SH-SY5Y (cell line): ENCODE data around the gene LCMT2.
A peak's percentile ranks its signal among the peaks of the same experiment; 100 is the strongest.

ENCODE experiments used
- GATA2 ChIP-seq: IDR thresholded peaks from 2 replicates; pipeline ENCODE4 v1.6.1; 2011; ENCODE audit warnings: mild to moderate bottlenecking, low read depth, low read length
- GATA3 ChIP-seq: IDR thresholded peaks from 2 replicates; pipeline ENCODE4 v1.6.1; 2011; ENCODE audit warnings: low read depth, mild to moderate bottlenecking, low read length, moderate library complexity

LCMT2 gene, protein sequence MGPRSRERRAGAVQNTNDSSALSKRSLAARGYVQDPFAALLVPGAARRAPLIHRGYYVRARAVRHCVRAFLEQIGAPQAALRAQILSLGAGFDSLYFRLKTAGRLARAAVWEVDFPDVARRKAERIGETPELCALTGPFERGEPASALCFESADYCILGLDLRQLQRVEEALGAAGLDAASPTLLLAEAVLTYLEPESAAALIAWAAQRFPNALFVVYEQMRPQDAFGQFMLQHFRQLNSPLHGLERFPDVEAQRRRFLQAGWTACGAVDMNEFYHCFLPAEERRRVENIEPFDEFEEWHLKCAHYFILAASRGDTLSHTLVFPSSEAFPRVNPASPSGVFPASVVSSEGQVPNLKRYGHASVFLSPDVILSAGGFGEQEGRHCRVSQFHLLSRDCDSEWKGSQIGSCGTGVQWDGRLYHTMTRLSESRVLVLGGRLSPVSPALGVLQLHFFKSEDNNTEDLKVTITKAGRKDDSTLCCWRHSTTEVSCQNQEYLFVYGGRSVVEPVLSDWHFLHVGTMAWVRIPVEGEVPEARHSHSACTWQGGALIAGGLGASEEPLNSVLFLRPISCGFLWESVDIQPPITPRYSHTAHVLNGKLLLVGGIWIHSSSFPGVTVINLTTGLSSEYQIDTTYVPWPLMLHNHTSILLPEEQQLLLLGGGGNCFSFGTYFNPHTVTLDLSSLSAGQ

DNA sequence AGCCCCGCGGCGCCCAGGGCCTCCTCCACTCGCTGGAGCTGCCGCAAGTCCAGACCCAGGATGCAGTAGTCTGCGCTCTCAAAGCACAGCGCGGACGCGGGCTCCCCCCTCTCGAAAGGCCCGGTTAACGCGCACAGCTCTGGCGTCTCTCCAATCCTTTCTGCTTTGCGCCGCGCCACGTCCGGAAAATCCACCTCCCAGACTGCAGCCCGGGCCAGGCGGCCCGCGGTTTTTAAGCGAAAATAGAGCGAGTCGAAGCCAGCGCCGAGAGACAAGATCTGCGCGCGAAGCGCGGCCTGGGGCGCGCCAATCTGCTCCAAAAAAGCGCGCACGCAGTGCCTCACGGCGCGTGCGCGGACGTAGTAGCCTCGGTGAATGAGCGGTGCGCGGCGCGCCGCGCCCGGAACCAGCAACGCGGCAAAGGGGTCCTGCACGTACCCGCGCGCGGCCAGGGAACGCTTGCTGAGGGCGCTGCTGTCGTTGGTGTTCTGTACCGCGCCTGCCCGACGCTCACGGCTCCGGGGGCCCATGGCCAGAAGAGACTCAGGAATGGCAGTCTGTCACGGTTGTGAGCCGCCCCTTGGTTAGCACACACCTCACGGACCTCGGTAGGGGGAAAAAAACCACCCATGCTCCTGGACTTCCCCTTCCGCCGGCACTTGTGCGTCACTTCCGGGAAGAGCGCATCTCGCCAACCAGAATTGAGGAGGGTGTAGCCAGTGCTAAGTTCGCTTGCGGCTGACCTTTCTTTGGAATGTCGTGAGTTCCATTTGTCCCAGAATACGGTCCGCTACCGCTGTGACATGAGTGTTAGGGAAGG lies at the start of gene LCMT2:
LCMT2 (minus strand) TSS at position 614 of the 820 bp plus-strand sequence; CDS start at position 530, 84 bp downstream.
- no peak for TF ChIP-seq GATA3
- TF ChIP-seq GATA2, result peak; percentile 82

DNA sequence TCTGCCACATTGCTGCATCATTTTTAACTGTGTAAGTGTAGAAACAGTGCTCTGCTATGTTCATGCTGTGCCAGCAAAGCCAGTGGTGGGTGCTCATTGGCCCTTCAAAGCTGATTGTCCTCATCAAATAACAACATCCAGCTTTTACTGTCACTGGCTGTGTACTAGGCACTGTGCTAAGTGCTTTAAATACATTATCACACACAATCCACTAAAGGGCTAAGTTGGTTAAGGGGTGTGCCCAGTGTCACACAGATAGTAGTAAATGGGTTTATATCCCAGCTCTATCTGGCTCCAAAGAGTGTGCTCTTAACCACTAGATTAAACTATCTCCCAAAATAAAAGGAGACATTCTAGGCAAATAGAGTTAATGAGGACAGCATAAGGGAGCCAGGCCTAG lies 48.2 kb upstream of the LCMT2 start:
- no peak for TF ChIP-seq GATA2
- TF ChIP-seq GATA3, result no peak

DNA sequence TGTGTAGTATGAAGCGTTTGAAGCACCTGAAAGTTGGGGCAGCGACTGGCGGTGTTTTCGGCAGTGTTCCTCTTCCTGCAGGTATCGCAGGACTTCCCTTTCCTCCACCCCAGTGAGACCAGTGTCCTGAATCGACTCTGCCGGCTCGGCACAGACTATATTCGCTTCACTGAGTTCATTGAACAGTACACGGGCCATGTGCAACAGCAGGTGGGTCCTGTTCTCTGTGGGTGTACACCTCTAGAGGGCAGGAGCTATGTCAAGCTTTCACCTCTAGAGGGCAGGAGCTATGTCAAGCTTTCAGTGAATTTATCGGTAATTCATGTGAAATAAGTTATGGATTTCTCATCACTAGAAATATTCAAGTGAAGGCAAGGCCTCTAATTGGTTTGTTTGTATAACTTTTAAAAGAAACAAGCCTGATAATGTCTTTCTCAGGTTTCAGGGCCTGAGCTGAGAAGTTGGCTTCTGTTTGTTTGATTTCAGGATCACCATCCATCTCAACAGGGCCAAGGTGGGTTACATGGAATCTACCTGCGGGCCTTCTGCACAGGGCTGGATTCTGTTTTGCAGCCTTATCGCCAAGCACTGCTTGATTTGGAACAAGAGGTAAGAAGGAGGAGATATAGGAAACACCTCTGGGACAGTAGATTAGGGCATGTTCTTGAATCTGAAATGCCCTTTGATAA lies 45.8 kb upstream of the LCMT2 start:
- TF ChIP-seq GATA2, result no peak
- no peak for TF ChIP-seq GATA3

DNA sequence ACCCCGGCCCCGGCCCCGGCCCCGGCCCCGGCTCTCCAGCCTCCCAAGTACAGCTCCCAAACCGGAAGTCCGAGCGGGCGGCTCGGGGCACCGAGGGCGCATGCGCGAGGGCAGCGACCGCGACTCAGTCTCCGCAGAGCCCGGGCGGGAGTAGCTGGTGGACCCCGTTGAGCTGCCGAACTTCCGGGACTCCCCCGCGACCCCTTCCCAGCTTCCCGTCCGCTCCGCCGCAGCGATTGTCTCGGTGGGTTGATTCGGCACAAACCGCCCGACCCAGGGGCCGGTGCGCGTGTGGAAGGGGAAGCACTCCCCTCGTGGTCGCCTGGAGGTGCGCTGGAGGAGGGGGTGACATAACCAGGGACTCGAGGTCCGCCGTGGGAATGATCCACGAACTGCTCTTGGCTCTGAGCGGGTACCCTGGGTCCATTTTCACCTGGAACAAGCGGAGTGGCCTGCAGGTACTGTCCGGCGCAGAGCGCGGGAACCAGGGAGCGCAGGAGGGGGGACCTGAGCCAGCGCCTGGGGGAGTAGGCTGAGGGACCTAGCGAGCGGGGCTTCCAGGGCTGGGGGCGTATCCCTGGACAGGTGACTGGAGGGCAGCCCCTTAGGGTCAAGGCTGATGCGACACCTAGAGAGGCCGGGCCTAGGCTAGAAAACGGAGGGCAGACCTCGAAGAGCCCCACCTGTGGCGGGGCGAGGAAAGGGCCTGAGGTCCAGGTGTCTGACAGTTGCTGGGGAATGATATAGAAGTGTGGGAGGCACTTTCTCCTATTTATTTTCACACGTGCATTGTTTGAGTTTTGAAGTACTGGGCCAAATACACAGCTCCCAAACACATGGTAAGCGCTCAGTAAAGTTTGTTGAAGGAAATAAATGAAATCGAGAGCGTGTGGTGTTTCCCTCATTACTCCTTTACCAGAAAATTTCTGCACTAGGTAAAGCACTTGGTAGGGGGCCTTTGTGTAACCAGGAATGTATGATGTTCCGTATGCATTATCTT lies 40.9 kb upstream of the LCMT2 start, which contains the start of the genes TUBGCP4 and ZSCAN29:
TUBGCP4 (plus strand) TSS at position 127 of the 1,000 bp plus-strand sequence; CDS start at position 381, 254 bp downstream.
ZSCAN29 (minus strand) TSS at position 69 of the 1,000 bp plus-strand sequence. CDS start 1,130 bp downstream, outside the sequence.
- TF ChIP-seq GATA2 (no peak), GATA3 (no peak)

DNA sequence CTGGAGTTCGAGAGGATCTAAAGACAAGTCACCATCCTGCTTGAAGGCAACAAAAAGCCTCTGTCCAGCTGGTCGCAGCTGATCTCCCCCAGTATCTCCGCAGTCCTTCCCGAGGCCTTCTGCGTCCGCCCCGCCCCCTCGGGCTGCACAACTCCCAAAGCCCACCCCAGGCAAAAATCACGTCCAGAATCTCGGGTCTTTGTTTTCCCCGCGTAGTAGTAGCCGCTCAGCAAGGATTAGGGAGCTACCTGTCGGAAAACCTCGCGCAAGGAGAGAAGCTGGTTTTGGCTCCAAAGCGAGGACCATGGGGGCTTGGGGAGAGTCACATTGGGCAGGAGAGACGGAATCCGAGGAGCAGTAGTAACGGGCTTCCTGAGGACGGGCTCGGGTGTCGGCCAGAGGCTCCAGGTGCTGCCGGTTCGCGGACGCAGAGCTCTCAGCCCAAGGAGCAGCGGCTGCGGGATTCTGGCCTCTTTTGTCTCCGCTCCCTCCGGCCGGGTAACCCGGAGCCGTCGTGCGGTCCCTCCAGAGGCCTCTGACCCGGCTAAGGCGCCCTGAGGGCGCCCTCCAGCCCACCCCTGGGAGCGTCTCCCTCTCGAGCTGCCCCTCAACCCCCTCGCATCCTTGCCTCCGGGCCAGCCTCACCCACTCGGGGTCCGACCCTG lies 40.1 kb upstream of the LCMT2 start:
- TF ChIP-seq GATA3, result no peak
- TF ChIP-seq GATA2, result no peak

DNA sequence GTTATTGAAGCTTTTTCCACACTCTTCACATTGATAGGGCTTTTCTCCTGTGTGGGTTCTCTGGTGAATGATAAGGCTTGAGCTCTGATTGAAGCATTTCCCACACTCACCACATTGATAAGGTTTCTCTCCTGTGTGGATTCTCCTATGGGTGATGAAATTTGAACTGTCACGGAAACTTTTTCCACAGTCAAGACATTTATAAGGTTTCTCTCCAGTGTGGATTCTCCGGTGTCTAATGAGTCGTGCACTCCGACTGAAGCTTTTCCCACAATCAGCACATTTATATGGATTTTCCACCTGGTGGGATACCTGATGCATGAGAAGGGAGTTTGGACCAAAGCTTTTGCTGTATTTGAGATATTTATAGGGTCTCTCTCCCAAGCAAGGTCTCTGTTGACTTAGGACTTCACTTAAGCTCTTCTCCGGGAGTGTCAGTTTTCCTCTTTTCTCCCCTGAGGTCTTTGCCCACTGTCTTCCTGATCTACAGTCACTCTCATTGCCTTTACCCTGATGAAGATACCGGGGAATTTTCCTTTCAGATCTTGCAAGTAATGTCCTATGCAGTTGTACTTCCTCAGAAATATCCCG lies 31.0 kb upstream of the LCMT2 start:
- TF ChIP-seq GATA2, result no peak
- TF ChIP-seq GATA3, result no peak

DNA sequence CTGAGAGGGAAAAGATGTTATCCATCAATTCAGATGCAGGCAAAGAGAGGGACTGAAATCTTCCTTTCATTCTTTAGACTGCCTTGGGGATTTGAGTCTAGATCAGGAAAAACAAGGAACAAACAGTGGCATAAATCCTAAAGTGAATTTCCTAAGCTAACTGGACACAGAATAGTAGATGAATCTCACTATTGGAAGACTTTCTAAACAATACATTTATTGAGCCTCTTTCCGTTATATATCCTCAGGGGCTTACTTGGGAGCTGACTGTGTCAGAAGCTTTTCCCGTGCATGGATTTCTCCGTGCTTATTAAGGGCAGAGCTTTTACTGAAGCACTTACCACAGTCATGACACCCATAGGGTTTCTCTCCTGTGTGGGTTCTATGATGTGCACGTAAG lies 30.4 kb upstream of the LCMT2 start:
- TF ChIP-seq GATA2 (no peak), GATA3 (no peak)

DNA sequence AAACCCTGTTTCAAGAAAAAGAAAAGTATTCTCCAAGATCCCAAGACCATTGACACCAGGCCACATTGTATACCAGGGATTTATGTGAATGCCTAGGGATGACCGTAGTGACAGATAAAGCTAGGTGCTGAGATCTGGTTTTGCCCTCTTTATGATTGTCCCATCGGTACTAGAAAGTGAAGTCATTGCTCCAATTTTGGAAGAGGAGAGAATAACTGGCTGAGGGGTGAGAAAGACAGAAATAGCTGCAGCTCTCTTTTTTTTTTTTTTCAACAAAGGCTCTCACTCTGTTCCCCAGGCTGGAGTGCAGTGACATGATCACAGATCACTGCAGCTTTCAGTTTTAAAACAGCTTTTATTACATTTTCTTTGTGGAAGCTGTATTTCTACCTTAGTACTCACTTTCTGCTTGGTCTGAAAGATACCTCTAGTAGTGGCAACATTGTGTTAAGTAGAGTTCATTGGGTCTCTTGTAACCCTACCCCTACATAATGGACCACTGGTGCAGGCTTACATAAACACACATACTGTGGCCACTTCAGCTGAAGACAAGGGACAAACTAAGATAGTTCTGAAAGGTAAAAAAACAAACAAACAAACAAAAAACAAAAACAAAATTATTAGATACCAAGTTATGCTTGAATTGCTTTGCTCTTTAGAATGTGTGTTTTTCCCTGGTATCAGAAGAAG lies 22.5 kb upstream of the LCMT2 start:
- TF ChIP-seq GATA2 (no peak), GATA3 (no peak)

DNA sequence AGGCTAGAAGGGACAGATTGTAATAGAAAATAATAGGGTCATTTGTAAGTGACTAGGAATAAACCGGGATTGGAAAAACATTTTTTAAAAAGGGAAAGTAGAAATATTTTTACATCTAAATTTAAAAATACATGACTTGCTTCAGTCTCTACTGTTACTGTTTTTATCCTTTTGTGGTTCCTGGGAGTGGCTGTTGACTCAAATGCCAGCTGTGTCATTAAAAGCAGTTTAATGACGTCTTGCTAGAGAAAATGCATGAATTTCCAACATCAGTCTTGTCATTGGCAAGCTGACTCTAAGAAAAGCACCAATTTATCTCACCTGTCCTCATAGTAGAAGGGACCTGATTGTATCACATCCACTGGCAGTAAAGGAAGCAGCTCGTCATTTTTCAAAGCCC lies 16.7 kb upstream of the LCMT2 start:
- TF ChIP-seq GATA3 (no peak), GATA2 (no peak)

DNA sequence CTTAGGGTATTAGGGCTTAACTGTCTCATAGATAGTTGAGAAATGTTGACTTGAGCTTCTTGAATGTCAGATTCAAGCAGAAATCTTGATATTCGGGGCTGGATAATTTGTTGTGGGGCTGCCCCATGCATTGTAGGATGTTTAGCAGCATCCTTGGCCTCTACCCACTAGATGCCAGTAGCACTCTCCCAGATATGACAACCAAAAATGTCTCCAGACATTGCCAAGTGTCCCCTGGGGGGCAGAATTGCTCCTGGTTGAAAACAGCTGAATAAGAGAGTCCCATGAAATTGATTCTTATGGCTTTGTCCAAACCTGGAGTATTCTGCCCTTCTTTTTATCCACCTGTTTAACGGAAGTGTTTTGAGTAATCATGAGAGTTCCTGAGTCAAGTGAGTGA lies 15.9 kb upstream of the LCMT2 start:
- TF ChIP-seq GATA2 (no peak), GATA3 (no peak)

DNA sequence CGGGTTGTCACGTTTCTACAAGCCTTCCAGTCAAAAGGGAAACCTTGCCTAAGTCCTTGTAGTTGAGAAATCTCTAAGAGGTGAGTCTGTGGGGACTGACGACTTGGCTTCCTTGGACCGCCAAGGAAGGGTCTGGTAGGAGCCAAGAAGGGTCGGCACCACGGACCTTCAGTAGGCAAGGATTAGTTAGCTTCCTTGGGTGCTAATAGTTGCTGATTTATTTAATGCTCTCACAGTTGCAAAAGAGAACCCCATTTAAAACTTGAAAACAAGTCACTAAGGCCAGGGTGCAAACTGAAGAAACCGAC lies 361 bp upstream of the LCMT2 start:
- TF ChIP-seq GATA2 (no peak), GATA3 (no peak)
